ENCODE results near the gene GAPDH. TPM values are rescaled to one million over a fixed set of nuclear protein-coding genes. Genes with fewer than 3 reads are reported as not detected.

GAPDH gene
- total RNA-seq, 2 donors from 2014 or later, result 311 to 476 TPM

- Histone ChIP-seq H3K4me3 (peak overlapping the region; percentile 36 to 91), H3K27me3 (no peaks in the 10 kb centered on the region), H3K9me3 (no peaks in the 10 kb centered on the region), H3K4me1 (peaks cover 44% of the 10 kb centered on the region), H3K36me3 (replicated peaks in 1 of 2; ENCODE audit: insufficient read depth in 1 of 2, low read depth in 2 of 2) (peaks cover 0 to 30% of the 10 kb centered on the region in 2 donors), H3K27ac (peak overlapping the region; percentile 79 to 95 (median 86))
- intact Hi-C loops (cut with DNase I), result no loop called here
- peak; percentile 40 for ATAC-seq
- WGBS, 2 donors, result 3 to 5% methylated on average over 13 to 14 of the region's 14 CpGs
- DNase-seq, result peak; percentile 53 to 66 (median 60)
- no peak for TF ChIP-seq CTCF (IDR thresholded peaks at IDR 0.05)
- TF ChIP-seq POLR2A (IDR thresholded peaks at IDR 0.05), result peak in 1 of 3 donors; percentile 8
Measured at GRCh38 chr12:6532927-6533652, 1.2 kb upstream of the GAPDH start.

GRCh38 chr12:6533653-6533922, 729 bp upstream of the GAPDH start:
- Histone ChIP-seq H3K4me3 (peak overlapping the region; percentile 36 to 91), H3K4me1 (peaks cover 44% of the 10 kb centered on the region), H3K27me3 (no peaks in the 10 kb centered on the region), H3K27ac (peak overlapping the region; percentile 79 to 95 (median 86)), H3K36me3 (replicated peaks in 1 of 2; ENCODE audit: insufficient read depth in 1 of 2, low read depth in 2 of 2) (peaks cover 0 to 33% of the 10 kb centered on the region in 2 donors), H3K9me3 (no peaks in the 10 kb centered on the region)
- intact Hi-C loops (cut with DNase I), result no loop called here
- WGBS, 2 donors, result 0 to 1% methylated on average over 1 to 9 of the region's 9 CpGs
- TF ChIP-seq CTCF (IDR thresholded peaks at IDR 0.05), result no peak
- TF ChIP-seq POLR2A (IDR thresholded peaks at IDR 0.05), result no peak
- ATAC-seq (peak; percentile 17), DNase-seq (peak in 1 of 4 donors; percentile 63)

- H3K27me3 ChIP-seq, result no peaks in the 10 kb centered on the region
- no peaks in the 10 kb centered on the region for H3K9me3 ChIP-seq
- peak overlapping the region; percentile 84 to 91 for H3K4me3 ChIP-seq
- ATAC-seq (peak; percentile 49), DNase-seq (no peak)
- TF ChIP-seq CTCF (IDR thresholded peaks at IDR 0.05) (no peak), POLR2A (IDR thresholded peaks at IDR 0.05) (no peak)
- H3K4me1 ChIP-seq, result peaks cover 44% of the 10 kb centered on the region
- 0% methylated on average over 2 to 24 of the region's 25 CpGs for WGBS, 2 donors
- intact Hi-C loops (cut with DNase I), result no loop called here
- peaks cover 0 to 28% of the 10 kb centered on the region in 2 donors for H3K36me3 ChIP-seq (replicated peaks in 1 of 2; ENCODE audit: insufficient read depth in 1 of 2, low read depth in 2 of 2)
- H3K27ac ChIP-seq, result peak overlapping the region; percentile 79 to 95 (median 86)
Measured at GRCh38 chr12:6534695-6534944, 303 bp downstream of the GAPDH start.

- peaks cover 44% of the 10 kb centered on the region for H3K4me1 ChIP-seq
- H3K9me3 ChIP-seq, result no peaks in the 10 kb centered on the region
- DNase-seq (peak; percentile 67 to 79 (median 74)), ATAC-seq (peak; percentile 40)
- H3K36me3 ChIP-seq (replicated peaks in 1 of 2; ENCODE audit: insufficient read depth in 1 of 2, low read depth in 2 of 2), result peaks cover 0 to 24% of the 10 kb centered on the region in 2 donors
- H3K4me3 ChIP-seq, result peak overlapping the region; percentile 84 to 91
- 0 to 2% methylated on average over 16 to 52 of the region's 52 CpGs for WGBS, 2 donors
- TF ChIP-seq POLR2A (IDR thresholded peaks at IDR 0.05) (peak in 1 of 3 donors; percentile 31), CTCF (IDR thresholded peaks at IDR 0.05) (peak in 2 of 7 experiments; percentile 5 to 9)
- H3K27ac ChIP-seq, result peak overlapping the region; percentile 79 to 95 (median 86)
- intact Hi-C loops (cut with DNase I), result no loop called here
- H3K27me3 ChIP-seq, result no peaks in the 10 kb centered on the region
Measured at GRCh38 chr12:6534945-6535696, 804 bp downstream of the GAPDH start.

- H3K27ac ChIP-seq, result peak overlapping the region; percentile 79 to 95 (median 86)
- H3K4me3 ChIP-seq, result peak overlapping the region in 1 of 2 donors; percentile 91
- intact Hi-C loops (cut with DNase I), result no loop called here
- peaks cover 44% of the 10 kb centered on the region for H3K4me1 ChIP-seq
- H3K36me3 ChIP-seq (replicated peaks in 1 of 2; ENCODE audit: insufficient read depth in 1 of 2, low read depth in 2 of 2), result peaks cover 0 to 21% of the 10 kb centered on the region in 2 donors
- WGBS, 2 donors, result 11 to 20% methylated on average over 3 to 6 of the region's 6 CpGs
- ATAC-seq (no peak), DNase-seq (no peak)
- TF ChIP-seq POLR2A (IDR thresholded peaks at IDR 0.05) (no peak), CTCF (IDR thresholded peaks at IDR 0.05) (no peak)
- H3K27me3 ChIP-seq, result no peaks in the 10 kb centered on the region
- no peaks in the 10 kb centered on the region for H3K9me3 ChIP-seq
Measured at GRCh38 chr12:6535697-6535946, 1.3 kb downstream of the GAPDH start.

All from body of pancreas (tissue), 4 donors.